ENCODE data around the gene WDFY4. TPM values are rescaled to one million over a fixed set of nuclear protein-coding genes. Genes with fewer than 3 reads are reported as not detected.

WDFY4 gene
- total RNA-seq, 1 experiment from 2014 or later = not detected

GRCh38 chr10:48805411-48805810 is 120.7 kb downstream of the WDFY4 start:
- peaks cover 15 to 26% of the 10 kb centered on the region in 2 experiments for H3K4me1 Mint-ChIP-seq
- H3K27me3 Mint-ChIP-seq (ENCODE audit: low read depth) = peaks cover under 1% of the 10 kb centered on the region
- no peak overlapping the region for H3K4me2 ChIP-seq (ENCODE audit: insufficient read depth, insufficient read length, low read length)
- H3K27ac ChIP-seq (ENCODE audit: insufficient read length, low read depth, low read length) = no peak overlapping the region
- no peak overlapping the region for H3K23ac ChIP-seq (ENCODE audit: insufficient read length, low read depth, low read length)
- no peak overlapping the region for H4K91ac ChIP-seq (ENCODE audit: insufficient read length, low read depth, low read length)
- H3K23me2 ChIP-seq (ENCODE audit: insufficient read length, low read depth, low read length, poor library complexity, severe bottlenecking) = no peaks in the 10 kb centered on the region
- H3K9ac ChIP-seq (ENCODE audit: extremely low read depth, insufficient read length, low read length) = no peak overlapping the region
- H3K18ac ChIP-seq (ENCODE audit: insufficient read length, low read depth, low read length) = no peak overlapping the region
- no peaks in the 10 kb centered on the region for H3K4me1 ChIP-seq (ENCODE audit: insufficient read depth, low read length)
- H3T11ph ChIP-seq (ENCODE audit: low read length) = no peak overlapping the region
- no peaks in the 10 kb centered on the region for H3K36me3 Mint-ChIP-seq (ENCODE audit: insufficient read depth in 1 of 3, low read depth in 3 of 3)
- peaks cover 3% of the 10 kb centered on the region for H4K20me1 ChIP-seq (ENCODE audit: control insufficient read depth, insufficient read depth, insufficient read length)
- H2BK120ac ChIP-seq (ENCODE audit: low read depth, low read length, poor library complexity, severe bottlenecking) = no peak overlapping the region
- no peak overlapping the region for H3K4ac ChIP-seq (ENCODE audit: low read depth, low read length)
- no peak overlapping the region for H4K8ac ChIP-seq (replicated peaks; ENCODE audit: insufficient read length, low read depth, low read length)
- H3K27ac Mint-ChIP-seq = no peak overlapping the region
- no peak overlapping the region for H4K5ac ChIP-seq (ENCODE audit: insufficient read length, low read depth, low read length)
- H2BK12ac ChIP-seq (ENCODE audit: insufficient read length, low read depth, low read length) = no peak overlapping the region
- WGBS (ENCODE audit: extremely low coverage, insufficient read length, low lambda C conversion rate) = no CpG with 5 or more reads among the region's 1 CpG
- H3K4me3 Mint-ChIP-seq = no peak overlapping the region
- no peak overlapping the region for H3K56ac ChIP-seq (ENCODE audit: insufficient read length, low read depth, low read length)
- H2BK20ac ChIP-seq (ENCODE audit: low read depth, low read length, poor library complexity, severe bottlenecking) = no peak overlapping the region
- no peak for DNase-seq
- TF ChIP-seq, protein P1, sequence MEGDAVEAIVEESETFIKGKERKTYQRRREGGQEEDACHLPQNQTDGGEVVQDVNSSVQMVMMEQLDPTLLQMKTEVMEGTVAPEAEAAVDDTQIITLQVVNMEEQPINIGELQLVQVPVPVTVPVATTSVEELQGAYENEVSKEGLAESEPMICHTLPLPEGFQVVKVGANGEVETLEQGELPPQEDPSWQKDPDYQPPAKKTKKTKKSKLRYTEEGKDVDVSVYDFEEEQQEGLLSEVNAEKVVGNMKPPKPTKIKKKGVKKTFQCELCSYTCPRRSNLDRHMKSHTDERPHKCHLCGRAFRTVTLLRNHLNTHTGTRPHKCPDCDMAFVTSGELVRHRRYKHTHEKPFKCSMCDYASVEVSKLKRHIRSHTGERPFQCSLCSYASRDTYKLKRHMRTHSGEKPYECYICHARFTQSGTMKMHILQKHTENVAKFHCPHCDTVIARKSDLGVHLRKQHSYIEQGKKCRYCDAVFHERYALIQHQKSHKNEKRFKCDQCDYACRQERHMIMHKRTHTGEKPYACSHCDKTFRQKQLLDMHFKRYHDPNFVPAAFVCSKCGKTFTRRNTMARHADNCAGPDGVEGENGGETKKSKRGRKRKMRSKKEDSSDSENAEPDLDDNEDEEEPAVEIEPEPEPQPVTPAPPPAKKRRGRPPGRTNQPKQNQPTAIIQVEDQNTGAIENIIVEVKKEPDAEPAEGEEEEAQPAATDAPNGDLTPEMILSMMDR (conservative IDR thresholded peaks at IDR 0.05) = no peak
- H3K79me1 ChIP-seq (ENCODE audit: insufficient read depth, low read depth, low read length, poor library complexity, severe bottlenecking) = no peaks in the 10 kb centered on the region
- no peak overlapping the region for H2AK5ac ChIP-seq (ENCODE audit: insufficient read length, low read length)
- H3K79me2 ChIP-seq (ENCODE audit: insufficient read depth, low read length) = no peaks in the 10 kb centered on the region
- H2AFZ ChIP-seq (ENCODE audit: low read length) = no peak overlapping the region
- H3K14ac ChIP-seq (ENCODE audit: insufficient read depth, low read length) = no peak overlapping the region; the same call in 1 of the 2 replicates
- no peaks in the 10 kb centered on the region for H3K27me3 ChIP-seq (ENCODE audit: insufficient read depth, low read length)
- no peak overlapping the region for H2BK15ac ChIP-seq (ENCODE audit: low read depth, low read length)
- H3K9me3 Mint-ChIP-seq = no peaks in the 10 kb centered on the region
- no peak overlapping the region for H2BK5ac ChIP-seq (ENCODE audit: insufficient read length, low read length)
- H3K9me3 ChIP-seq (ENCODE audit: control insufficient read depth, low read depth, low read length) = no peaks in the 10 kb centered on the region

All from H9 (cell line).